ENCODE data around the gene EZH2. TPM values are rescaled to one million over a fixed set of nuclear protein-coding genes. Genes with fewer than 3 reads are reported as not detected.

The EZH2 gene
- total RNA-seq, 4 donors from 2014 or later = 1.1 to 4.9 (median 2.2) TPM

- TF ChIP-seq, protein P1, sequence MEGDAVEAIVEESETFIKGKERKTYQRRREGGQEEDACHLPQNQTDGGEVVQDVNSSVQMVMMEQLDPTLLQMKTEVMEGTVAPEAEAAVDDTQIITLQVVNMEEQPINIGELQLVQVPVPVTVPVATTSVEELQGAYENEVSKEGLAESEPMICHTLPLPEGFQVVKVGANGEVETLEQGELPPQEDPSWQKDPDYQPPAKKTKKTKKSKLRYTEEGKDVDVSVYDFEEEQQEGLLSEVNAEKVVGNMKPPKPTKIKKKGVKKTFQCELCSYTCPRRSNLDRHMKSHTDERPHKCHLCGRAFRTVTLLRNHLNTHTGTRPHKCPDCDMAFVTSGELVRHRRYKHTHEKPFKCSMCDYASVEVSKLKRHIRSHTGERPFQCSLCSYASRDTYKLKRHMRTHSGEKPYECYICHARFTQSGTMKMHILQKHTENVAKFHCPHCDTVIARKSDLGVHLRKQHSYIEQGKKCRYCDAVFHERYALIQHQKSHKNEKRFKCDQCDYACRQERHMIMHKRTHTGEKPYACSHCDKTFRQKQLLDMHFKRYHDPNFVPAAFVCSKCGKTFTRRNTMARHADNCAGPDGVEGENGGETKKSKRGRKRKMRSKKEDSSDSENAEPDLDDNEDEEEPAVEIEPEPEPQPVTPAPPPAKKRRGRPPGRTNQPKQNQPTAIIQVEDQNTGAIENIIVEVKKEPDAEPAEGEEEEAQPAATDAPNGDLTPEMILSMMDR (IDR thresholded peaks at IDR 0.05; ENCODE audit: low read depth) = no peak
Measured at GRCh38 chr7:148883266-148884048, 634 bp downstream of the EZH2 start.

- TF ChIP-seq, protein P1 (IDR thresholded peaks at IDR 0.05; ENCODE audit: low read depth) = no peak
Measured at GRCh38 chr7:148882841-148883265, 1.2 kb downstream of the EZH2 start.

- TF ChIP-seq, protein P1 (IDR thresholded peaks at IDR 0.05; ENCODE audit: low read depth) = no peak
Measured at GRCh38 chr7:148882192-148882591, 1.9 kb downstream of the EZH2 start.

DNA sequence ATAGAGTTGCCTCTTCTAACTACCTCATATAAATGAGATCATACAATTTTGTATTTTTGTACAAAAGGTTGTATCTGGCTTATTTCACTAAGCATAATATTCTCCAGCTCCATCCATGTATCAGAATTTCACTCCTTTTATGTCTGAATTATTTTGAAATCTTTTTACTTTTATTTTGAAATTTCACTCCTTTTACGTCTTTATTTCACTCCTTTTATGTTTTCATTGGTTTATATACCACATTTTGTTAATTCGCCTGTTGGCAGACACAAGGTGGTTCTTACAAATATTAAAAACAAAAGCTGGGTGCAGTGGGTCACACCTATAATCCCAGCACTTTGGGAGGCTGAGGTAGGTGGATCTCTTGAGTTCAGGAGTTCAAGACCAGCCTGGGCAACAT, 5.8 kb downstream of the EZH2 start:
- TF ChIP-seq, protein P1 (IDR thresholded peaks at IDR 0.05; ENCODE audit: low read depth) = no peak

- TF ChIP-seq, protein P1 (IDR thresholded peaks at IDR 0.05; ENCODE audit: low read depth) = no peak
Measured at GRCh38 chr7:148877517-148877916, 6.6 kb downstream of the EZH2 start.

DNA sequence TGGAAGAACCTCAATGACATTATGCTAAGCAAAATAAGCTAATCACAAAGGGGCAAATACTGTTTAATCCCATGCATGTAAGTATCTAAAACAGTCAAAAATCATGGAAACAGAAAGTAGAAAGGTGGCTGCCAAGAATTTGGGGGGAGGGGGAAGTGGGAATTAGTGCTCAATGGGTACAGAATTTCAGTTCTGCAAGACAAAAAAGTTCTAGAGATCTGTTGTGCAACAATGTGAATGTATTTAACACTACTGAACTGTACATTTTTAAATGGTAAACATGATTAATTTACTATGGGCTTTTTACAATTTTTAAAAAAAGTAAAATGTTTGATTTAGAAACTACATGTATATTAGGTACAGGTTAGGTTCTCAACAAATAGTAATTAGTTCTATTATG, 11.9 kb downstream of the EZH2 start:
- TF ChIP-seq, protein P1 (IDR thresholded peaks at IDR 0.05; ENCODE audit: low read depth) = no peak

- TF ChIP-seq, protein P1 (IDR thresholded peaks at IDR 0.05; ENCODE audit: low read depth) = no peak
Measured at GRCh38 chr7:148871551-148871950, 12.5 kb downstream of the EZH2 start.

Data from subcutaneous adipose tissue (tissue), 4 donors.